Tibial nerve (tissue), 4 donors: Measurements from ENCODE around the gene SDCCAG8. TPM values are rescaled to one million over a fixed set of nuclear protein-coding genes. Genes with fewer than 3 reads are reported as not detected.

Experiments
- DNase-seq, 2 donors: peaks; one replicate each; pipeline ENCODE4 v3.0.0-alpha.2; 2019; ENCODE audit warnings: low spot score in 2 of 2
- H3K27ac ChIP-seq, 4 donors: fragments of 200-600 bp; sonication (generic) in 3 of 4; one replicate each; pipeline ENCODE4 v1.5.1; 2017 to 2019; ENCODE audit warnings: mild to moderate bottlenecking in 1 of 4
- H3K27me3 ChIP-seq, 2 donors: fragments of 200-600 bp; sonication (generic) in 1 of 2; one replicate each; pipeline versions ENCODE4 v1.5.1 to v1.6.0; 2017 to 2019
- H3K36me3 ChIP-seq, 3 donors: fragments of 200-600 bp; sonication (generic); one replicate each; pipeline ENCODE4 v1.5.1; 2018 to 2019
- H3K4me1 ChIP-seq, 4 donors: fragments of 200-600 bp; sonication (generic) in 3 of 4; one replicate each; pipeline ENCODE4 v1.5.1; 2017 to 2019
- H3K4me3 ChIP-seq, 4 donors: fragments of 200-600 bp; sonication (generic) in 3 of 4; one replicate each; pipeline ENCODE4 v1.5.1; 2017 to 2019; ENCODE audit warnings: mild to moderate bottlenecking in 1 of 4, moderate library complexity in 1 of 4
- H3K9me3 ChIP-seq, 4 donors: fragments of 200-600 bp; sonication (generic) in 3 of 4; one replicate each; pipeline ENCODE4 v1.5.1; 2017 to 2019
- EP300 ChIP-seq, 2 donors: sonication (generic); formaldehyde crosslinking; IDR thresholded peaks; one replicate each; pipeline ENCODE4 v1.6.1; 2017; ENCODE audit warnings: antibody characterized with exemption in 2 of 2, mild to moderate bottlenecking in 1 of 2
- POLR2A ChIP-seq, 2 donors: fragments of 450-650 bp; IDR thresholded peaks; one replicate each; pipeline ENCODE4 v1.6.1; 2017; ENCODE audit warnings: antibody characterized with exemption in 2 of 2, mild to moderate bottlenecking in 2 of 2, moderate library complexity in 2 of 2
- WGBS, 2 donors: methylation state at CpG; one replicate each; pipeline ENCODE4 v1.1.5; 2018; 5-methylcytosine and 5-hydroxymethylcytosine counted together
- total RNA-seq, 4 donors: library from RNA; depleted of rRNA; stranded (reverse); fragments of >200 nt; gene quantifications; one replicate each; pipeline ENCODE4 v1.1.0, GENCODE V29; 2016
- TF ChIP-seq, protein P1 (sequence below), 5 experiments: fragments of 200-600 bp in 3 of 5; fragments of 450-650 bp in 2 of 5; sonication (generic) in 3 of 5; IDR thresholded peaks; one replicate each; pipeline ENCODE4 v1.5.1; 2016 to 2019; ENCODE audit warnings: antibody characterized with exemption in 5 of 5, mild to moderate bottlenecking in 3 of 5, moderate library complexity in 2 of 5

The SDCCAG8 gene
- total RNA-seq, 4 donors from 2014 or later: 39.0 to 86.5 (median 56.0) TPM

DNA sequence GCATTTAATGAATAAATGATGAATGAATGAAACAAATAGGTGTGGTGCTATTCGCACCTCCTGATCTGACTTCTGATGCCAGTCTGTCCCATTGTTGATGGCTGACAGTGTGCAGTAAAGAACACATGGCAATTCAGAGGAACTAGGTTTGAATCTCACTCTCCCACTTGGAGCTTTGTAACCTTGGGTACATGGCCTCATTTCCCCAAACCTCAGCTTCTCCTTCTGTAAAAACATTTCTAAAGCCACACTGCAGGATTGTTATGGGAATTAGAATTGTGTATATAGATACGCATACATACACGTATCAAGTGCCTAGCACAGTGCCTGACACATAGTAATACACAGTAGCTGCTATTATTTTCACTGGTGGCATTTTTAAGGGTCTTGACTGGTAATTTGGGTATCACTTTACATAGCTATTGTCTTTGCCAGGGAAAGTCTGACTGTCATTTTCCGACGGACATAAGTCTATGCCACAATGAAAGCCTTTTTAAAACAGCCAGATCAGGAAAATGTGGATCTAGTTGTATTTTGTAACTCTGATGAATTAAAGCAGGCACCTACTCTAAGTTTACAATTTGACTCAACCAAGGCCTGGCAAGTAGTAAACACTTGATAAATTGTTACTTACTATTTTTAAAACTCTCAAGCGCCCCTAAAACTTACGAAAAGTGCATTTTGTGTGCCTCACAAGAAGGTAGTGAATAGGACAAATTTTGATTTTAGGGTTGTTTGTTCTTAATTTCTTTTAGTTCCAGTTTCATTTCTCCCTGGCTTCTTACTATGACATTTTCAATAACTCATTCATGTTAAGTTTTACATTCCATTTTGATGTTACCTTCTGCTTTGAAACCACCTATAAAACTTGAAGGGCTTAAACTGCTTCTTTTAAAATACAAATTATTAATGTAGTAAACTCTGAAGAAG lies 164.4 kb downstream of the SDCCAG8 start:
- Histone ChIP-seq H3K4me1 (no peaks in the 10 kb centered on the region), H3K4me3 (no peak overlapping the region), H3K27me3 (no peaks in the 10 kb centered on the region), H3K27ac (no peak overlapping the region), H3K36me3 (peaks cover 0 to 29% (median 5%) of the 10 kb centered on the region in 3 donors), H3K9me3 (no peaks in the 10 kb centered on the region)
- 84% methylated on average over 7 of the region's 7 CpGs for WGBS, 2 donors
- no peak for DNase-seq
- TF ChIP-seq EP300 (IDR thresholded peaks at IDR 0.05) (no peak), POLR2A (IDR thresholded peaks at IDR 0.05) (no peak)
- TF ChIP-seq, protein P1, sequence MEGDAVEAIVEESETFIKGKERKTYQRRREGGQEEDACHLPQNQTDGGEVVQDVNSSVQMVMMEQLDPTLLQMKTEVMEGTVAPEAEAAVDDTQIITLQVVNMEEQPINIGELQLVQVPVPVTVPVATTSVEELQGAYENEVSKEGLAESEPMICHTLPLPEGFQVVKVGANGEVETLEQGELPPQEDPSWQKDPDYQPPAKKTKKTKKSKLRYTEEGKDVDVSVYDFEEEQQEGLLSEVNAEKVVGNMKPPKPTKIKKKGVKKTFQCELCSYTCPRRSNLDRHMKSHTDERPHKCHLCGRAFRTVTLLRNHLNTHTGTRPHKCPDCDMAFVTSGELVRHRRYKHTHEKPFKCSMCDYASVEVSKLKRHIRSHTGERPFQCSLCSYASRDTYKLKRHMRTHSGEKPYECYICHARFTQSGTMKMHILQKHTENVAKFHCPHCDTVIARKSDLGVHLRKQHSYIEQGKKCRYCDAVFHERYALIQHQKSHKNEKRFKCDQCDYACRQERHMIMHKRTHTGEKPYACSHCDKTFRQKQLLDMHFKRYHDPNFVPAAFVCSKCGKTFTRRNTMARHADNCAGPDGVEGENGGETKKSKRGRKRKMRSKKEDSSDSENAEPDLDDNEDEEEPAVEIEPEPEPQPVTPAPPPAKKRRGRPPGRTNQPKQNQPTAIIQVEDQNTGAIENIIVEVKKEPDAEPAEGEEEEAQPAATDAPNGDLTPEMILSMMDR (IDR thresholded peaks at IDR 0.05): no peak

DNA sequence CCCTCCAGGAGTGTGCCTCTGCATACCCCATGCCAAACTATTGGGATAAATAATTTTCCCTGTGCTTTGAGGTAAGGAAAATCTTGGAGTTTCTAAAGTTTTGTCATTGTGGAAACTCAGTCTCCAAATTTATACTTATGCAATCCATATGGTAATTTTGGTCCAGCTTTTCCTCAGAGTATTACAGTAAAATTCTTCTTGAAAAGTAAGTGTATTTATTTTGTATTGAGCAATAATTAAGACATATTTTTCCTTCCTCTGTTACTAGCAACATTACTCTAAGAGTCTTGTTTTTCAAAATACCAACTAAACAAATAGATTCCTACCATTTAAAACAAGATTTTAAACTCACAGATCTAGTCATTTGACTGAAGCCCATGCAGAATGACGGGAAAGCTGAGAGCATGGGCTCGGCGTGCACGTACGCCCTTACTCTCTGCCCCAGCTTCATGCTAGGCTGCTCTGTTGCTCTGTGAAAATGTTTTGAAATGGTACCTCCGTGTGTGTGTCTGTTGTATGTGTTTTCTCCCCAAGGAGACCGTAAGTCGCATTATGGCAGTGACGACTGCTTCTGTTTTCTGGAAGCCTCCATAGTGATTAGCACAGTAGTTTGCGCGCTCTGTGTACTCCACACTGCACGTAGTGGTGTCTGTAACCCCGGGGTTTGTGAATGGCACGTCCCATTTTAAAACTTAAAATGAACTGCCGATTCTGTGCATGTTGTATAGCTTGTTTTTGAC lies 165.3 kb downstream of the SDCCAG8 start:
- Histone ChIP-seq H3K9me3 (no peaks in the 10 kb centered on the region), H3K4me1 (no peaks in the 10 kb centered on the region), H3K27me3 (no peaks in the 10 kb centered on the region), H3K27ac (no peak overlapping the region), H3K36me3 (peaks cover 0 to 21% (median 0%) of the 10 kb centered on the region in 3 donors), H3K4me3 (no peak overlapping the region)
- TF ChIP-seq, protein P1 (IDR thresholded peaks at IDR 0.05): no peak
- TF ChIP-seq POLR2A (IDR thresholded peaks at IDR 0.05) (no peak), EP300 (IDR thresholded peaks at IDR 0.05) (no peak)
- 83 to 88% methylated on average over 15 of the region's 15 CpGs for WGBS, 2 donors
- DNase-seq: no peak

DNA sequence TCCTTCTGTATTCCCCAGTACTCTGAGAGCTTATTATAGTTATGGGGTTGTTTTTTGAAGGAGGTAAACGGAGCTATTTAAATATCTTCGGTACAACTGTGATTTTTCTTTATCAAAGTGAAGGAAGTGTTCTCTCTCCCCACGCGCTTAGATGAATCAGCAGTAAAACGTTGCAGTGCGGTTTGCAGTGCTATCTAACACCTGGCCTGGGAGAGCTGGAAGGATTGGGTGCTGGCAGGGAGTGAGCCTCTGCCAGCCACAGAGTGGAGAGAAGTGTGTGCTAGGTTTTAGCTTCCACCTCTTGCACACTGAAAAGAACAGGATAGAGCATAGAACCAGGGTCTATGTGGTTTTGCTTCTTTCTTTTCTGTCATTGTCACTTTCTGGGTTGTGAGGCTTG lies 165.9 kb downstream of the SDCCAG8 start:
- no peaks in the 10 kb centered on the region for H3K9me3 ChIP-seq
- no peak overlapping the region for H3K27ac ChIP-seq
- TF ChIP-seq POLR2A (IDR thresholded peaks at IDR 0.05): no peak
- TF ChIP-seq, protein P1 (IDR thresholded peaks at IDR 0.05): no peak
- no peak overlapping the region for H3K4me3 ChIP-seq
- H3K27me3 ChIP-seq: no peaks in the 10 kb centered on the region
- DNase-seq: no peak
- 42 to 49% methylated on average over 6 of the region's 6 CpGs for WGBS, 2 donors
- no peaks in the 10 kb centered on the region for H3K4me1 ChIP-seq
- H3K36me3 ChIP-seq: peaks cover 0 to 20% (median 0%) of the 10 kb centered on the region in 3 donors

DNA sequence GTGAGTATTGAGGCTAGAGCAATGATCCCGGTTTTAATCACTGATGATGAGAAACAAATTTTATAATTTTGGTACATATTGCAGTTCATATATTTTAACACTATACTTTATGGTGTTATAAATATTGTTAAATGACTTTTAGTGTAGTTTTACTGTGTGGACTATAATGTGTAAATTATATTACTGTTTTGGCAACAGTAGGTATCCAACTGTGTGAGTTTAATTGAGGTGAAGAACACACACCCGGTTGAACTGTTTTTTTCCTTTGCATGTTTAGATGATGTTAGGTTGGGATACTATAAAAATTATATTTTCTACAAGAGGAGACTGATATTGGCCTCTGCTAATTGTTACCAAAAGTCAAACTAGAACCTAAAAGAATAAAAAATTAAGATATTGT lies 166.5 kb downstream of the SDCCAG8 start:
- Histone ChIP-seq H3K27me3 (no peaks in the 10 kb centered on the region), H3K4me1 (no peaks in the 10 kb centered on the region), H3K9me3 (no peaks in the 10 kb centered on the region), H3K36me3 (peaks cover 0 to 22% (median 0%) of the 10 kb centered on the region in 3 donors), H3K27ac (no peak overlapping the region), H3K4me3 (no peak overlapping the region)
- TF ChIP-seq EP300 (IDR thresholded peaks at IDR 0.05) (no peak), POLR2A (IDR thresholded peaks at IDR 0.05) (no peak)
- TF ChIP-seq, protein P1 (IDR thresholded peaks at IDR 0.05): no peak
- no peak for DNase-seq
- WGBS, 2 donors: 84 to 88% methylated on average over 2 of the region's 2 CpGs

DNA sequence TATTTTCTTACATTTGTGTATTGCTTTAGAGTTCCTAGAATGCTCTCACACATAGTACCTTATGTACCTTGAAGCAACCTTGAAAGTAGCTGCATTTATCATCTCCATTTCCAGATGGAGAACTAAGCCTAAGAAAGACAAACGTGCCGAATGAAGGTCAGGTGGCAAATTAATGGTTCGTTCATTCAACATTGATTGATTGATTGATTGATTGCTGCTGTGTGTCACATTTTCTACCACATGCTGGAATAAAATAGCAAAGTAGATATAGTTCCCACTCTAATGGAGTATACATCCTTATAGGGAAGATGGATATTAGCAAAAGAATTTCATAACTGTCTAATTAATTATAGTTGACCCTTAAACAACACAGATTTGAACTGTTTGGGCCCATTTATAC lies 172.2 kb downstream of the SDCCAG8 start:
- Histone ChIP-seq H3K4me3 (no peak overlapping the region), H3K36me3 (peaks cover 0 to 38% (median 0%) of the 10 kb centered on the region in 3 donors), H3K27me3 (no peaks in the 10 kb centered on the region), H3K9me3 (no peaks in the 10 kb centered on the region), H3K27ac (no peak overlapping the region), H3K4me1 (no peaks in the 10 kb centered on the region)
- 95 to 96% methylated on average over 3 of the region's 3 CpGs for WGBS, 2 donors
- no peak for DNase-seq
- TF ChIP-seq EP300 (IDR thresholded peaks at IDR 0.05) (no peak), POLR2A (IDR thresholded peaks at IDR 0.05) (no peak)
- TF ChIP-seq, protein P1 (IDR thresholded peaks at IDR 0.05): no peak
